ENCODE data around the gene KIF16B.
A peak's percentile ranks its signal among the peaks of the same experiment; 100 is the strongest.

DNA sequence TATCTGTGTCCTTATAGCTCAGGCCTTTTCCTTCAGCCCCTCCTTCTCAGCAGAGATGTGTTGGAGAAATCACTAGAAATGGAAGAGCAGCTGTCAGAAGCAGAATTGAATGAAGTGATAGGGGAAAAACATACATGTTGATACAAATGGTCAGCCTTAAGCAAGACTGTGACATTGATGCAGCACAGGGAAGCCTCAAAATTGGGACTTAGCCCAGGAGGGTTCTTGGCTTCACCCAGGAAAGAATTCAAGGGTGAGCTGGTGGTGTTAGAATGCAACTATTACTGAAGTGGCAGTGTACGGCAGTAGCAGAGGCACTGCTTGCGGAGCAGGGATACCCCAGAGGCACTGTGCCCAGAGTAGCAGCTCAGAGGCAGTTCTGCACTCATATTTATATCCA, 8.0 kb upstream of the KIF16B start:
- no peak for TF ChIP-seq CTCF (IDR thresholded peaks at IDR 0.05)
- TF ChIP-seq POLR2AphosphoS5 (IDR thresholded peaks at IDR 0.05): peak; percentile 25 to 84 (median 60)

Measured in sigmoid colon (tissue), 4 donors.